PFSK-1 (cell line): ENCODE data around the gene PDX1.

ENCODE experiments used
- POLR2AphosphoS5 ChIP-seq: IDR thresholded peaks from 2 replicates; pipeline ENCODE4 v1.6.1; 2012; ENCODE audit warnings: low read depth, mild to moderate bottlenecking, control low read depth, low read length, moderate library complexity
- SIN3A ChIP-seq: IDR thresholded peaks from 2 replicates; pipeline ENCODE4 v1.6.1; 2012; ENCODE audit warnings: mild to moderate bottlenecking, low read length, moderate library complexity, borderline replicate concordance; ENCODE audit not compliant: insufficient read depth
- TAF1 ChIP-seq: IDR thresholded peaks from 2 replicates; pipeline ENCODE4 v1.6.1; 2012; ENCODE audit warnings: low read length, control low read depth, borderline replicate concordance; ENCODE audit not compliant: insufficient read depth

DNA sequence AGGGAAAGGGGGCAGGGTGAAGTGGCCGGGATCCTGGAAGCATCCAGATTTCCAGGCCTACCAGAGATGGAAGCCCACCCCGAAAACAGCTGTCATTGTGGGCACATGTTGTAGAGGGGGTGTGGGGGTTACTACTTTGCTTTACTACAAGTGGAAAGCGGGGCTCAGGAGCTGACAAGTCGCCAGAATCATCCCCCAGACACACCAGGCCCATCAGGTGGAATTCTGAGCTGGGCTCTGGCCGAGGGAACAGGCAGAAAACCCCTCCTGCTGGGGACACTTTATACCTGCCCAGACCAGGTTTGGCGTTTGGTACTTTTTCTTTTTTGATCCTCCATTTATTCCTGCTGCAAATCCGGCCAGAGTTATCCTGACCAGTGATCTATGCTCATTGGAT, 45.5 kb downstream of the PDX1 start:
- no peak for TF ChIP-seq SIN3A
- TF ChIP-seq POLR2AphosphoS5 = no peak
- TF ChIP-seq TAF1 = no peak
